GM12864 (cell line): ENCODE data around the gene CDCP2.

Experiments
- DNase-seq: peaks from one replicate; pipeline ENCODE4 v3.0.0-alpha.2; 2011; ENCODE audit warnings: low read depth
- H3K4me3 ChIP-seq: 2 replicates; pipeline ENCODE4 v1.5.1; 2011; ENCODE audit warnings: mild to moderate bottlenecking, low read depth, low read length, control low read depth
- TF ChIP-seq, protein P1 (sequence below): IDR thresholded peaks from 2 replicates; pipeline ENCODE4 v1.5.1; 2011; ENCODE audit warnings: low read depth, mild to moderate bottlenecking, moderate library complexity, low read length, control low read depth, inconsistent platforms; ENCODE audit errors: missing control alignments

The CDCP2 gene

DNA sequence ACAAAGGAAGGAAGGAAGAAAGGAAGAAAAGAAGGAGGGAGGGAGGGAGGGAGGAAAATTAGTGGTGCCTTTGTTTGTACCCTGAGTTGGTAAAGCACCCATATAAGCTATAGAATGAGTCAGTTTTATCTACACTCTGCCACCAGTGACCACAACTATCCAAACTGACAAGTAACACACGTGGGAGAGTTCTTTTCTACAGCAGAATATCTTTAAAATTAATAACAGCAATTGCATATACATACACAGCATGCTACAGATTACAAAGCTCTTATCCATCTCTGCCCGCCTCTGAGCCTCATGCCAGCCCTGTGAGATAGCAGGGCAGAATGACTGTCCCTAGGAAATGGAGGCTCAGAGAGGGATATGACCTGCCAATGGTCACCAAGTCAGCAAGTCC is 20.3 kb downstream of the CDCP2 start:
- TF ChIP-seq, protein P1, sequence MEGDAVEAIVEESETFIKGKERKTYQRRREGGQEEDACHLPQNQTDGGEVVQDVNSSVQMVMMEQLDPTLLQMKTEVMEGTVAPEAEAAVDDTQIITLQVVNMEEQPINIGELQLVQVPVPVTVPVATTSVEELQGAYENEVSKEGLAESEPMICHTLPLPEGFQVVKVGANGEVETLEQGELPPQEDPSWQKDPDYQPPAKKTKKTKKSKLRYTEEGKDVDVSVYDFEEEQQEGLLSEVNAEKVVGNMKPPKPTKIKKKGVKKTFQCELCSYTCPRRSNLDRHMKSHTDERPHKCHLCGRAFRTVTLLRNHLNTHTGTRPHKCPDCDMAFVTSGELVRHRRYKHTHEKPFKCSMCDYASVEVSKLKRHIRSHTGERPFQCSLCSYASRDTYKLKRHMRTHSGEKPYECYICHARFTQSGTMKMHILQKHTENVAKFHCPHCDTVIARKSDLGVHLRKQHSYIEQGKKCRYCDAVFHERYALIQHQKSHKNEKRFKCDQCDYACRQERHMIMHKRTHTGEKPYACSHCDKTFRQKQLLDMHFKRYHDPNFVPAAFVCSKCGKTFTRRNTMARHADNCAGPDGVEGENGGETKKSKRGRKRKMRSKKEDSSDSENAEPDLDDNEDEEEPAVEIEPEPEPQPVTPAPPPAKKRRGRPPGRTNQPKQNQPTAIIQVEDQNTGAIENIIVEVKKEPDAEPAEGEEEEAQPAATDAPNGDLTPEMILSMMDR = no peak
- DNase-seq = no peak
- no peak overlapping the region for H3K4me3 ChIP-seq

DNA sequence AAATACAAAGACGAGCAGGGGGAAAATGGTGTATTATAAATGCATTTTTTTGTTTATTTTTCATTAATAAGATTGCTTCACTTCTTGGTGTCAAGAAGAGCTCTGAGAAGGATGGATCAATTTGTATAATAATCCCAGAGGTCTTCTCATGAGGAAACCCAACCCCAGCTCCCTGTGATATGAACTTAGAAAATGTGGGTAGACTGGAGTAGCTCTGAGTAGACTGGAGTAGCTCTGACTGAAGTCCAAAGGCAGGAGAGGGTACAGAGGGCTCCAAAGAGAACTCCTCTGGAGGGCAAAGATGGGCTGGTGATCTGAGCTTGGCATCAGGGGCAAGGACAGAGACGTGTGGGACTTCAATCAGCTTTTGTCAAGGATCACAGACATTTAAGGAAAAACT is 21.4 kb downstream of the CDCP2 start:
- no peak overlapping the region for H3K4me3 ChIP-seq
- TF ChIP-seq, protein P1 = no peak
- DNase-seq = no peak

DNA sequence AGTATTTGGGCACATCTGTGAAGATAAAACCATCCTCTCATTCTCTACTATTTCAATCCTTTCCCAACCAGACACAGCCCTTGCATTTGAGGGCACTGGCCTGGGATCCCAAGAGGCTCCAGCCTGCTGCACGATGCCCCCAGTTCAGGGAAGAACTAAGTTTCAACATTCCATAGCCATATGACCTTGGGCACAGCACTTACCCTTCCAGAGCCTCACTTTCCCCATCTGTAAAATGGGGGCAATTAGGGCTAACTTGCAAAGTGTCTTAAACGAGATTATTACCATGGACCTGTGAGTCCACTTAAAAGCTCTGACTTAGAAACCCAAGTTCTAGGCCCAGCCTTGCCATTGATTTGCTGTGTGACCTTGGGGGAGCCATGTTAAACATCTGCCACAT is 22.9 kb downstream of the CDCP2 start:
- H3K4me3 ChIP-seq = no peak overlapping the region
- no peak for DNase-seq
- TF ChIP-seq, protein P1 = no peak

DNA sequence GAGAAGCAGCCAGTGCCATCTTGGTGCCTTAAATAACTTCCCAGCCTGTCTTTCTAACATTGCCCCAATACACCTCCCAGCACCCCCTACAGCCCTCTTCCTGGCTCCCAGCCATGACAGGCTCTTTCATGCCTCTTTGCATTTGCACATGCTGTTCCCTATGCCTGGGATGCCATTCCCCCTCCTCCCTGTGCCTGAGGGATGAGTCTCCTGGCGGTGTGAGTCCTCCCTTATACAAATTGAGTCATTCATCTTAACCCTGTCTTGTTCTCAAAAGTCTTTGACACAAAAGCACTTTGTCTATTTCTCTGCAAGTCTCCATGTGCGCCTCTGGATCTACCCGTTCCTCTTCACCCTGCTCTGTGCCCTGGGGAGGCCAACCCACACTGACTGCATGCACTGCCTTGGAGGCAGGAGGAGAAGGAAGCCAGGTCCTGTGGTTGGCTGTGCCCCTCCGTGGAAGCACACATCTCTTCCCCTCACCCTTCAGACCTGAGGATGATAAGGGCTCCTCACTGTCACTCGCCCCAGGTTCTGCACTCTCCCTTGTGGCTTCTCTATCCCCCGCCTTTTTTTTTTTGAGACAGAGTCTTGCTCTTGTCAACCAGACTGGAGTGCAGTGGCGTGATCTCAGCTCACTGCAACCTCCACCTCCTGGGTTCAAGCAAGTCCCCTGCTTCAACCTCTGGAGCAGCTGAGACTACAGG is 25.1 kb downstream of the CDCP2 start:
- no peak for DNase-seq

DNA sequence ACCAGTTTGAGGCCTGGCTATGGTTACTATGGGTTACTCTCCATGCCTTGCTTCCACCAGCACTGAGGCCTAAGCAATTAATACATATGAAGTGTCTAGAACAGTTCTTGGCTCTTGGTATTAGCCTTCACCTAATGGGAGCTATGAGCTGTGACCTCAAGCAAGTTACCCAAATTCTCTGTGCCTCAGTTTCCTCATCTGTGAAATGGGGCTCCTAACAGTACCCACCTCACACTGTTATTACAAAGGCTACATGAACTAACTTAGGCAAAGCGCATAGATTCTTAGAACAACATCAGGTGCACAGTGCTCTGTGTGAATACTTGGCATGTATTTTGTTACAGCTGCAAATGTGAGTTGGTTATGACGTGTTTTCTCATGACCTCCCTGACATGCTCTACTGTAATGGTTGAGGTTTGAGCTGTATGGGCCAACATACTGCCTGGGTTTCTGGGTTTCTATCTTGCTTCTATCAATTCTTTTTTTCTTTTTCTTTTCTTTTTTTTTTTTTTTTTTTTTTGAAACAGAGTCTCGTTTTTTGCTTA is 26.5 kb downstream of the CDCP2 start:
- H3K4me3 ChIP-seq = no peak overlapping the region
- DNase-seq = no peak
- TF ChIP-seq, protein P1 = no peak

More for the DNA sequence above, 25.1 kb downstream of the CDCP2 start:
- TF ChIP-seq, protein P1 = no peak
- H3K4me3 ChIP-seq = no peak overlapping the region

DNA sequence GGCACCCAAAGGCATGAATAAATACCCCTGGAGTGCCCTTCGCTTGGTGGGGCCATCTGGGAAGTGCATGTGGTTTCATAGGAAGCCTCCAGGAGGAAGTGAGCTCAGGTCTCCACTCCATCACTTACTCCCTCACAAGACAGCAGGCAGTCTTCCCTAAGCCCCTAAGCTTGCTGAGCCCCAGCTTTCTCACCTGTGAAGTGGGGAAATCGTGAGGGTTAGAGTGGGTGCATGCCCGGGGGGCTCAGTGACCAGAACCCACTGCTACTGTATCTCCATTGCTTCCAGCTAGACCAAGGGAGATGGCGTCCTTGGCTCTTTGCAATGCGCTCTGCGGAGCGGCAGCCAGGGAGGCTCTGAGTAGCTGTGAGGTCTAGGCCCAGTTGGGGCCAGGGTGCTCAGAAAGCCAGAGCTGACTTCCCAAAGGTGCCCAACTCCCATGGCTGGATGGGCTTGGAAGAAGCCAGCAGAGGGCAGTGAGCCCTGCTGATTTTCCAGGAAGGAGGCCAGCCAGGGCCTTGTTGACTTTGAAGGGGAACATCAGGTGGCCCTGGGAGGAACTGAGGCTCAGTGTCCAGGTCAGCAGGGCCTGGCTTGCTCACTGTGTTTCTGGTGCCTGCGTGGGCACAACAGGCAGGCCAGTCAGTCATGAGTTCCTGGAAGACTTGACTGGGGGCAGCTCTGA is 27.3 kb downstream of the CDCP2 start:
- H3K4me3 ChIP-seq = no peak overlapping the region
- TF ChIP-seq, protein P1 = no peak
- DNase-seq = no peak
